Cardiac muscle cell (in vitro differentiated cells and primary cell): ENCODE data around the gene MEFV. TPM values are rescaled to one million over a fixed set of nuclear protein-coding genes. Genes with fewer than 3 reads are reported as not detected.

Source experiments
- DNase-seq, 2 donors: peaks; one replicate each; pipeline versions ENCODE4 v3.0.0 to v3.0.0-alpha.2; 2010 to 2017; ENCODE audit warnings: low read depth in 1 of 2, low spot score in 1 of 2
- H3K27ac ChIP-seq: fragments of 200-600 bp; sonication (generic); 2 replicates; pipeline ENCODE4 v1.5.1; 2016
- H3K27me3 ChIP-seq: fragments of 200-600 bp; sonication (generic); 2 replicates; pipeline ENCODE4 v1.6.0; 2016; ENCODE audit warnings: control low read depth
- H3K36me3 ChIP-seq: fragments of 200-600 bp; sonication (generic); 2 replicates; pipeline ENCODE4 v1.5.1; 2016; ENCODE audit warnings: control low read depth
- H3K4me1 ChIP-seq: fragments of 200-600 bp; sonication (generic); 2 replicates; pipeline ENCODE4 v1.8.1; 2017; ENCODE audit warnings: low read depth, mild to moderate bottlenecking, mixed run types
- H3K4me3 ChIP-seq: fragments of 200-600 bp; sonication (generic); 2 replicates; pipeline ENCODE4 v1.5.1; 2016; ENCODE audit warnings: mild to moderate bottlenecking
- H3K9me3 ChIP-seq: fragments of 200-600 bp; sonication (generic); 2 replicates; pipeline ENCODE4 v1.5.1; 2017; ENCODE audit warnings: low read depth, mild to moderate bottlenecking, control low read depth
- polyA plus RNA-seq: library from polyadenylated mRNA; unstranded; fragments of >200 nt; fragmentation: Nextera tagmentation; extraction: Ambion mirVana; gene quantifications from 2 replicates; pipeline ENCODE4 v1.2.1, GENCODE V29; 2016
- total RNA-seq: library from RNA; depleted of rRNA; stranded (reverse); fragments of >200 nt; gene quantifications from 2 replicates; pipeline ENCODE4 v1.2.3, GENCODE V29; 2016
- TF ChIP-seq, protein P1 (sequence below): IDR thresholded peaks from 2 replicates; pipeline ENCODE4 v1.5.1; 2012; ENCODE audit warnings: low read depth, mild to moderate bottlenecking, low read length

Gene MEFV
- total and polyA plus RNA-seq, 2 experiments from 2014 or later, result not detected

DNA sequence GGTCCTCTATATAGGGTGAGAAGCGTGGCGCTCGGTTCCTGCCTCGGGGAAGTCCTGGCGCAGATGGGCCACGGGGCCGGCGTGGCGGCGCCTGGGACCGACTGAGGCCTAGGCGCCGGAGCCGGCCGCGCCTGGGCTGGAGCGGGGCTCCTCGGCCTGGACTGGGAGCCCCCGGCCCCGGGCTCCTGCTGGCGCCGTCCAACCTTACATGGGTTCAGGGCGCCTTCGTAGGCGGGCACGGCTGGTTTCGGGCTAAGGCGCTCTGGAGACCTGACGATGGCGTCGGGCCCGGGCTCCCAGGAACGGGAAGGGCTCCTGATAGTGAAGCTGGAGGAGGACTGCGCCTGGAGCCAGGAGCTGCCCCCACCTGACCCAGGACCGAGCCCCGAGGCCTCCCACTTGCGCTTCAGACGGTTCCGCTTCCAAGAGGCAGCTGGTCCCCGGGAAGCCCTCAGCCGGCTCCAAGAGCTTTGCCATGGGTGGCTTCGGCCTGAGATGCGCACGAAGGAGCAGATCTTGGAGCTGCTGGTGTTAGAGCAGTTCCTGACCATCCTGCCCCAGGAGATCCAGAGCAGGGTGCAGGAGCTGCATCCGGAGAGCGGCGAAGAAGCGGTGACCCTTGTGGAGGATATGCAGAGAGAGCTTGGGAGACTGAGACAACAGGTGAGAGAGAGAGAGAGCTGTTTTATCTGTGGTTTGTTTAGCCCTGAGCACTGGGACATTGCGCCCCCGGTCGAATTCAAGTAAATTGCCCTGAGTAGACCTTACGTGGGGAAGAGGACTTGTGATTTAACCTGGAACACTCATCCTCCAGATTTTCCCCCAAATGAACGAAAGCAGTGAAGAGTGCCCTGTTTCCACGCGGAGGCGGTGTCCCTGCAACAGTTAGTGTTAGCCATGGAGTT is 27.4 kb upstream of the MEFV start:
- DNase-seq, result no peak
- H3K27ac ChIP-seq, result peak overlapping the region; percentile 98
- no peaks in the 10 kb centered on the region for H3K36me3 ChIP-seq
- H3K4me3 ChIP-seq, result peak overlapping the region; percentile 90
- TF ChIP-seq, protein P1, sequence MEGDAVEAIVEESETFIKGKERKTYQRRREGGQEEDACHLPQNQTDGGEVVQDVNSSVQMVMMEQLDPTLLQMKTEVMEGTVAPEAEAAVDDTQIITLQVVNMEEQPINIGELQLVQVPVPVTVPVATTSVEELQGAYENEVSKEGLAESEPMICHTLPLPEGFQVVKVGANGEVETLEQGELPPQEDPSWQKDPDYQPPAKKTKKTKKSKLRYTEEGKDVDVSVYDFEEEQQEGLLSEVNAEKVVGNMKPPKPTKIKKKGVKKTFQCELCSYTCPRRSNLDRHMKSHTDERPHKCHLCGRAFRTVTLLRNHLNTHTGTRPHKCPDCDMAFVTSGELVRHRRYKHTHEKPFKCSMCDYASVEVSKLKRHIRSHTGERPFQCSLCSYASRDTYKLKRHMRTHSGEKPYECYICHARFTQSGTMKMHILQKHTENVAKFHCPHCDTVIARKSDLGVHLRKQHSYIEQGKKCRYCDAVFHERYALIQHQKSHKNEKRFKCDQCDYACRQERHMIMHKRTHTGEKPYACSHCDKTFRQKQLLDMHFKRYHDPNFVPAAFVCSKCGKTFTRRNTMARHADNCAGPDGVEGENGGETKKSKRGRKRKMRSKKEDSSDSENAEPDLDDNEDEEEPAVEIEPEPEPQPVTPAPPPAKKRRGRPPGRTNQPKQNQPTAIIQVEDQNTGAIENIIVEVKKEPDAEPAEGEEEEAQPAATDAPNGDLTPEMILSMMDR, result no peak
- no peaks in the 10 kb centered on the region for H3K9me3 ChIP-seq
- no peaks in the 10 kb centered on the region for H3K27me3 ChIP-seq
- peaks cover 10% of the 10 kb centered on the region for H3K4me1 ChIP-seq

DNA sequence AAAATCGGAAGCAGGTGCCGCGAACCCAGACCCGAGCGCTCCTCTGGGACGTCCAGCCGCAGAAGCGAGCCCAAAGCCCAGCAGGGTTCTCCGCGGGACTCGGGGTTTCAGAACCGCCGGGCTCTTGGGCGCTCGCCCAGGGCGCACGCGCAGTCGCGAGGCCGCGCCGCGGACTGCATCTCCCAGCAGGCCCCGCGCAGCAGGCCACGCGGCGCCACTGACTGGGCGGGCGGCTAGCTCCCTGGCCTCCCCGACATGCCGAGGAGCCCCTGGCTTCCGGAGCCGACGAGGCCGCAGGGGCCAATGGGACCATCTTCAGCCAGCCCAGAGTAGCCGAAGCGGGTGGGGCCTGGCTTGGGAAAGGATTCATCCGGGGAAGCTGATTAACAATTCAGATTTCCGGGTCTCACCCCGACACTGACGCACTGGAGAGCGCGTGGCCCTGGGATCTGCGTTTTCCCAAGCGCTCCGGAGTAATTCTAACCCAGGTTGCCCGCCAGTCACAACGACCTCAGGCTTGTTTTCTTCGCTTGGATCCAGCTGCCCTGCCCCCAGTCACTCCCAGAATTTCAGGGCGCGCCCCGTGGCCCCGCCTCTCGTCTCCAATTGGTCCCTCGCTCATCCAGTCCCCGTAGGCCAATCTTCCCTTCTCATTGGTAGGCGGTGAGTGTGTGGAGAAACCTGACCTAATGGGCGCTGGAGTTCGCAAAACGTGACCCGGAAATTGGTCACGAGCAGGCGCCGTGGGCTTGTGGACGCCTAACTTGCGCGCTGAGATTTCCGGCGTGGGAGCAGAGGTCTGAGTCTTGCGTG is 26.5 kb upstream of the MEFV start, which contains the start of gene ZNF263:
Gene ZNF263, plus strand, starts transcription at position 762 of the 813 bp plus-strand sequence. CDS start 328 bp downstream, outside the sequence.
- peak; percentile 96 to 99 for DNase-seq
- TF ChIP-seq, protein P1, result no peak
- Histone ChIP-seq H3K27me3 (no peaks in the 10 kb centered on the region), H3K27ac (peak within 1 kb of the TSS; percentile 98), H3K4me1 (peaks cover 10% of the 10 kb centered on the region), H3K36me3 (no peaks in the 10 kb centered on the region), H3K4me3 (peak within 1 kb of the TSS; percentile 90), H3K9me3 (no peaks in the 10 kb centered on the region)

DNA sequence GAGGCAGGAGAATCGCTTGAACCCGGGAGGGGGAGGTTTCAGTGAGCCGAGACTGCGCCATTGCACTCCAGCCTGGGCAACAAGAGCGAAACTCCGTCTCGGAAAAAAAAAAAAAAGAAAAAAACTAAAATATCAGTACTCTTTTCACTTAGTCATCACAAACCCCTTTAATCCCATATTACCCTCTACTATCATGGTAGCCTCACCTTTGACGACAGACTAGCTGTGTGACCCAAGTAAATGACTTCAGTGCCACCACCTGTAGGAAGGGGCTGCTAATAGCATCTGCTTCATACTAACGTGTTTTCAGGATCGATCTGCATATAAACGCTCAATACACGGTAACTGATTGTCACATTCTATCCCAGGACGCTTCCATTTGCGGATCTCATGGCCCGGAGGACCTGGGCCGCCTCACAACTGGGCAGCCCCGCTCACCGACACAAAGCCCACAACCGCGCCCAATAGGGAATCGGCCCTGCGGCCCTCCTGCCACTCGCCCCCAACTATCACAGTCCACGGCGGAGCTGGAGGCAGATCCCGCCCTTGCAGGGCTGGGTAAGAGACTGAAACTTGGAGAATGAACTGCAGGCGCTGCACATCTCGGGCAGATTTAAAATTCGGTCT is 25.8 kb upstream of the MEFV start:
- TF ChIP-seq, protein P1, result no peak
- Histone ChIP-seq H3K27ac (peak overlapping the region; percentile 98), H3K36me3 (no peaks in the 10 kb centered on the region), H3K4me3 (peak overlapping the region; percentile 90), H3K9me3 (no peaks in the 10 kb centered on the region), H3K4me1 (peaks cover 10% of the 10 kb centered on the region), H3K27me3 (no peaks in the 10 kb centered on the region)
- DNase-seq, result peak; percentile 79 to 89

DNA sequence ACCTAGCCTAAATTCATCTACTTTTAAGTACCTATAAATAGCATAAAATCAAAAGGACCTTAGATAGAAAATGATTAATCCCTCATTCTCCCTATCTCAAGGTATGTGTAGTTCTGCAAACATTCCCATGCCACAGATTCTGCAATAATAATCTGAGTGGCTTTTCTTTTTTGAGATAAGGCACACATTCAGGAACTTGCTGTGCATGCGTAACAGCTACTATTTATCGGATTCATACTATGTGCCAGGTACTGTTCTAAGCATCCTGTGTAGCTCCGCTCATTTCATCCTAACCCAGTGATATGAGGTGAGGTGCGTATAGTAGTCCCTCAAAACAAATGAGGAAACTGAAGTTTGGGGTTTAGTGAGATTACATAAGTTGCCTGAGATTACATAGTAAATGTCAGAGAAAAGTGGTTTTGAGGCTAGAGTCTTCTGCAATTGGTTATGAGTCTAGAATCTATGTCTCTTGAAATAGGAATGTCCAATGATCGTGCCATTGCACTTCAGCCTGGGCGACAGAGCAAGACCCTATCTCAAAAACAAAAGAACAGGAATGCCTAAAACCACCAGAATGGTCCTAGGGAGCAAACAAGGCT is 24.9 kb upstream of the MEFV start:
- no peak overlapping the region for H3K4me3 ChIP-seq
- no peaks in the 10 kb centered on the region for H3K9me3 ChIP-seq
- H3K4me1 ChIP-seq, result peaks cover 10% of the 10 kb centered on the region
- TF ChIP-seq, protein P1, result no peak
- no peaks in the 10 kb centered on the region for H3K36me3 ChIP-seq
- H3K27ac ChIP-seq, result peak overlapping the region; percentile 98
- no peaks in the 10 kb centered on the region for H3K27me3 ChIP-seq
- DNase-seq, result no peak

DNA sequence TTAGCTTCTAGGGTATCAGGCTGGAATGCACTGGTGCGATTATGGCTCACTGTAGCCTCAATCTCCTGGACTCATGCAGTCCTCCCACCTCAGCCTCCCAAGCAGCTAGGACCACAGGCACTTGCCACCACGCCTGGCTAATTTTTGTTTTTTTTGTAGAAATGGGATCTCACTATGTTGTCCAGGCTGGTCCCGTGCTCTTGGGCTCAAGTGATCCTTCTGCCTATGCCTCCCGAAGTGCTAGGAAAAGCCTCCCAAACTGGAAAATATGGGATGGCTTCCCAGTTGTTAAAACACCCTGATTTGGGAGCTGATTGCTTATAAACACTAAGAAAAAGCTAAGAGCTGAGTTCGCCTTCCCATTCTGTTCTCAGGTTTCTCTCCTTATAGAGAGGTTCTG is 20.2 kb upstream of the MEFV start:
- no peaks in the 10 kb centered on the region for H3K4me1 ChIP-seq
- no peak for DNase-seq
- TF ChIP-seq, protein P1, result no peak
- H3K27me3 ChIP-seq, result no peaks in the 10 kb centered on the region
- H3K9me3 ChIP-seq, result no peaks in the 10 kb centered on the region
- H3K27ac ChIP-seq, result no peak overlapping the region
- H3K4me3 ChIP-seq, result no peak overlapping the region
- H3K36me3 ChIP-seq, result no peaks in the 10 kb centered on the region
